Loucy (cell line): Measurements from ENCODE around the gene ADO.

Experiments
- H2AFZ ChIP-seq: fragments of 200-600 bp; sonication (generic); 2 replicates; pipeline ENCODE4 v1.6.0; 2016; ENCODE audit warnings: antibody characterized with exemption, mild to moderate bottlenecking, low read length, moderate library complexity
- H3F3A ChIP-seq: fragments of 200-600 bp; 2 replicates; pipeline ENCODE4 v1.6.0; 2016; ENCODE audit warnings: antibody characterized with exemption, low read depth, mild to moderate bottlenecking
- H3K27me3 ChIP-seq: fragments of 200-600 bp; sonication (generic); 2 replicates; pipeline ENCODE4 v1.6.1; 2014; ENCODE audit warnings: low read length, mild to moderate bottlenecking; ENCODE audit not compliant: insufficient read depth, poor library complexity, severe bottlenecking
- H3K36me3 ChIP-seq: fragments of 200-600 bp; sonication (generic); 2 replicates; pipeline ENCODE4 v1.6.1; 2016; ENCODE audit warnings: low read length; ENCODE audit not compliant: insufficient read depth
- H3K4me1 ChIP-seq: fragments of 200-600 bp; sonication (generic); 2 replicates; pipeline ENCODE4 v1.5.1; 2014; ENCODE audit warnings: low read length, mild to moderate bottlenecking; ENCODE audit not compliant: insufficient read depth, poor library complexity, severe bottlenecking
- H3K4me2 ChIP-seq: fragments of 200-600 bp; sonication (generic); 2 replicates; pipeline ENCODE4 v1.6.0; 2014; ENCODE audit warnings: antibody characterized with exemption, low read length, low read depth, mild to moderate bottlenecking; ENCODE audit not compliant: poor library complexity, severe bottlenecking
- H3K4me3 ChIP-seq: fragments of 200-600 bp; sonication (generic); 2 replicates; pipeline ENCODE4 v1.5.1; 2014; ENCODE audit warnings: low read length, mild to moderate bottlenecking, mixed read lengths; ENCODE audit not compliant: poor library complexity, severe bottlenecking
- H3K79me2 ChIP-seq: fragments of 200-600 bp; sonication (generic); 2 replicates; pipeline ENCODE4 v1.6.1; 2014; ENCODE audit warnings: low read length; ENCODE audit not compliant: insufficient read depth
- H3K9ac ChIP-seq: fragments of 200-600 bp; sonication (generic); 2 replicates; pipeline ENCODE4 v1.6.0; 2014; ENCODE audit warnings: mild to moderate bottlenecking, low read depth, low read length, moderate library complexity; ENCODE audit not compliant: poor library complexity, severe bottlenecking
- H3K9me2 ChIP-seq: fragments of 200-600 bp; sonication (generic); replicated peaks from 2 replicates; pipeline ENCODE4 v1.6.1; 2016; ENCODE audit warnings: low read depth, low read length, mixed read lengths
- H3K9me3 ChIP-seq: fragments of 200-600 bp; sonication (generic); 2 replicates; pipeline ENCODE4 v1.6.1; 2014; ENCODE audit warnings: mild to moderate bottlenecking, antibody characterized with exemption, low read length, low read depth; ENCODE audit not compliant: insufficient read depth
- H4K20me1 ChIP-seq: fragments of 200-600 bp; sonication (generic); 2 replicates; pipeline ENCODE4 v1.6.0; 2014; ENCODE audit warnings: antibody characterized with exemption, low read length, mild to moderate bottlenecking; ENCODE audit not compliant: insufficient read depth, poor library complexity, severe bottlenecking
- EZH2phosphoT487 ChIP-seq: fragments of 200-600 bp; IDR thresholded peaks from 2 replicates; pipeline ENCODE4 v1.6.1; 2018; ENCODE audit warnings: antibody characterized with exemption, mild to moderate bottlenecking, moderate library complexity, borderline replicate concordance
- TF ChIP-seq, protein P1 (sequence below): fragments of 200-600 bp; sonication (generic); conservative IDR thresholded peaks from 2 replicates; pipeline ENCODE4 v1.5.1; 2014; ENCODE audit warnings: mild to moderate bottlenecking, antibody characterized with exemption, low read length

ADO gene

DNA sequence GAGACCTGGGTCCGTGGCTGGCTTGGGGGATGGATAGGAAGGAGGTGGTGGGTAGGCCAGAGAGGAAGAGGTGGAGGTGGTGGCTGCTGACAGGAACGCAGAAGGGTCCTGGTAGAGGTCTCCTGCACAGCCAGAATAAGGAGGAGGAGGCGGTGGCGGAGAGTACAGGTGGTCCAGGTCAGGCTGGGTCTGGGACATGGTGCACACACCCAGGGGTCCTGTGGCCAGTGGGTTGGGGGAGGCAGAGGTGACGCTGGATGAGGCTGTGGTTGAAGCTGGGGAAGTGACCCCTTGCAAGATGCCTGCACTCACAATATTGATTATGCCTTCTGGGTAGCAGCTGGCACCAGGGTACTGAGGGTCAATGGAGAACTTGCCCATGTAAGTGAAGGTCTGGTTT is 9.5 kb downstream of the ADO start:
- Histone ChIP-seq H3K27me3 (no peaks in the 10 kb centered on the region), H3K4me2 (no peak overlapping the region), H3F3A (peaks cover 3% of the 10 kb centered on the region; the same call in 1 of the 2 replicates), H3K4me1 (peaks cover 15% of the 10 kb centered on the region), H4K20me1 (peaks cover 11% of the 10 kb centered on the region), H3K79me2 (peaks cover 1% of the 10 kb centered on the region; the same call in 1 of the 2 replicates), H3K36me3 (no peaks in the 10 kb centered on the region), H3K9me2 (no peaks in the 10 kb centered on the region), H3K9me3 (no peaks in the 10 kb centered on the region), H3K9ac (no peak overlapping the region), H2AFZ (no peak overlapping the region), H3K4me3 (no peak overlapping the region)
- TF ChIP-seq, protein P1, sequence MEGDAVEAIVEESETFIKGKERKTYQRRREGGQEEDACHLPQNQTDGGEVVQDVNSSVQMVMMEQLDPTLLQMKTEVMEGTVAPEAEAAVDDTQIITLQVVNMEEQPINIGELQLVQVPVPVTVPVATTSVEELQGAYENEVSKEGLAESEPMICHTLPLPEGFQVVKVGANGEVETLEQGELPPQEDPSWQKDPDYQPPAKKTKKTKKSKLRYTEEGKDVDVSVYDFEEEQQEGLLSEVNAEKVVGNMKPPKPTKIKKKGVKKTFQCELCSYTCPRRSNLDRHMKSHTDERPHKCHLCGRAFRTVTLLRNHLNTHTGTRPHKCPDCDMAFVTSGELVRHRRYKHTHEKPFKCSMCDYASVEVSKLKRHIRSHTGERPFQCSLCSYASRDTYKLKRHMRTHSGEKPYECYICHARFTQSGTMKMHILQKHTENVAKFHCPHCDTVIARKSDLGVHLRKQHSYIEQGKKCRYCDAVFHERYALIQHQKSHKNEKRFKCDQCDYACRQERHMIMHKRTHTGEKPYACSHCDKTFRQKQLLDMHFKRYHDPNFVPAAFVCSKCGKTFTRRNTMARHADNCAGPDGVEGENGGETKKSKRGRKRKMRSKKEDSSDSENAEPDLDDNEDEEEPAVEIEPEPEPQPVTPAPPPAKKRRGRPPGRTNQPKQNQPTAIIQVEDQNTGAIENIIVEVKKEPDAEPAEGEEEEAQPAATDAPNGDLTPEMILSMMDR = no peak
- TF ChIP-seq EZH2phosphoT487 = no peak

DNA sequence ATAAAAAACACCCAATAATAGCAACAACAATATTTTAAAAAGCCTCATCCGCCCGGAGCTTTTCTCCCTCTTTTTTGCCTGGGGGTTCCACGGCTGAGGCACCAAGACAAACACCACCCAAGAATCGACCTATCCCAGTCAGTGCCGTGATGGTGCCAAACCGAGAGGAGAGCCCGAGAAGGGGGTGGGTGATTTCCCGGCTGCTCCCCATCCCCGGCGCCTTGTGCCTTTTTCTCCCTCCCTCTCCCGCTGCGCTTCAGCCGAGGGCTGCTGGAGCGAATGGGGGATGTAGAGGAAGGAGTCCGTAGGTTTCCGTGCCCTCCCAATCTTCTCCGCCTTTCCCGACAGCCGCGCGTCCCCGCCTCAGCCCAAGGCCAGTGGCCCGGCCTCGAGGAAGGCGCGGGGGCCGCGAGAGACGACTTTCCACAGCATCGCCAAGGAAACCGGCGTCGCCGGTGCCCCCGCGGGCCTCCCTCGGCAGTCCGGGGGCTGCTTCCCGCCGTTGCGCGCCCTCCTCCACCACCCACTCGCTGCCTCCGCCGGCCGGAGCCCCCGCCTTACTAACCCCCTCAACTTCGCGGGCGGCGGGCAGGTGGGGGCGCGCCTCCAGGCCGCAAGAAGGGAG is 10.3 kb downstream of the ADO start:
- TF ChIP-seq, protein P1 = no peak
- no peak for TF ChIP-seq EZH2phosphoT487
- H3K79me2 ChIP-seq = no peaks in the 10 kb centered on the region
- no peak overlapping the region for H2AFZ ChIP-seq
- no peak overlapping the region for H3K4me3 ChIP-seq
- H3K9ac ChIP-seq = no peak overlapping the region
- H3K4me2 ChIP-seq = no peak overlapping the region
- no peaks in the 10 kb centered on the region for H3K9me2 ChIP-seq
- peaks cover 4% of the 10 kb centered on the region for H3K27me3 ChIP-seq
- H3K36me3 ChIP-seq = no peaks in the 10 kb centered on the region
- peaks cover 4% of the 10 kb centered on the region for H4K20me1 ChIP-seq
- peaks cover 3% of the 10 kb centered on the region; the same call in 1 of the 2 replicates for H3F3A ChIP-seq
- peaks cover 11% of the 10 kb centered on the region for H3K4me1 ChIP-seq
- H3K9me3 ChIP-seq = no peaks in the 10 kb centered on the region

DNA sequence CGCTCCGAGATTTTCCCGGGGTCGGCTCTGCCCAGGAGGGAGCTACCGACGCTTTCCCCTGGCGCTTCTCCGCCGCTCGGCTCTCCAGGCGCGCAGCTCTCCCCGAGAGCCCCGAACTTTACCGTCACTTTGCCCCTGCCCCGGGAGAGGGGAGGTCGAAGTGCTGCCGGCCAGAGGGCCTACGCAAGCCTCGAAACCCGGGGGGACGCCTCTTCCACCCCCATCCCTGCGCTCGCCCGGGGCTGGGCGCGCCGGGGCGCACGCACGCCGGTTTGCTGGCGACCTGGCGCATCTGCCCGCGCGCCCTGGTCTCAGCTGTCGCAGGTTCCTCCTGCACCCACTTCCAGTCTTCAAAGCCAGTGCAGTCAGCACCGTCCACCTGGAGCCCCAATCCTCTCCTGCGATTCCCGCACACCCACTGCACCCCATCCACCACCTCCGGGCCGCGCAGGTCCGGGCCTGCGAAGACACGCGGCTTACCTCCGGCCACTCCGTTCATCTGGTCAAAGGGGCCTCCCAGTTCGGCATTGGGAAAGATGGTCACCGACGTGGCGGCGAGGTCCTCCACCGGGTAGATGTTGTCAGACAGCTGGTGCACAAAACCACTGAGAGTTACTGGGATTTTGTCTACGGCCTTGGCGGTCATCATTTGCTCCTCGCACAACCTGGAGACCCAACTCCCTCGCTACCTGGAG is 11.0 kb downstream of the ADO start:
- Histone ChIP-seq H3K9me2 (no peaks in the 10 kb centered on the region), H3F3A (peaks cover 3% of the 10 kb centered on the region; the same call in 1 of the 2 replicates), H3K79me2 (no peaks in the 10 kb centered on the region), H3K4me2 (peak overlapping the region; percentile 100), H3K9me3 (no peaks in the 10 kb centered on the region), H3K9ac (peak overlapping the region; percentile 47), H3K36me3 (no peaks in the 10 kb centered on the region), H2AFZ (peak overlapping the region; percentile 94), H4K20me1 (peaks cover 3% of the 10 kb centered on the region), H3K4me1 (peaks cover 9% of the 10 kb centered on the region), H3K27me3 (peaks cover 9% of the 10 kb centered on the region), H3K4me3 (peak overlapping the region; percentile 76)
- TF ChIP-seq EZH2phosphoT487 = no peak
- TF ChIP-seq, protein P1 = no peak
